ENCODE data around the gene PHF21A.

GRCh38 chr11:46075928-46076327 is 45.3 kb downstream of the PHF21A start:
- TF ChIP-seq CTCF (IDR thresholded peaks at IDR 0.05) (peak in 4 of 6 experiments; percentile 5 to 53 (median 27)), POLR2A (IDR thresholded peaks at IDR 0.05) (no peak)
